Upper lobe of right lung (tissue), 1 donor: Measurements from ENCODE around the gene DOCK1. TPM values are rescaled to one million over a fixed set of nuclear protein-coding genes. Genes with fewer than 3 reads are reported as not detected.

Experiments
- ATAC-seq: fragments of 200-7000 bp; cut with Tn5 transposase; one replicate; pipeline ENCODE4 v1.9.1; 2020; ENCODE audit warnings: mild to moderate bottlenecking, moderate library complexity
- DNase-seq: peaks from one replicate; pipeline ENCODE4 v3.0.0-alpha.2; 2020
- H3K27ac ChIP-seq: fragments of 200-600 bp; one replicate; pipeline ENCODE4 v1.8.0; 2022
- H3K27me3 ChIP-seq: fragments of 200-600 bp; one replicate; pipeline ENCODE4 v1.8.0; 2022; ENCODE audit warnings: mild to moderate bottlenecking
- H3K36me3 ChIP-seq: fragments of 200-600 bp; one replicate; pipeline ENCODE4 v1.8.0; 2022
- H3K4me1 ChIP-seq: fragments of 200-600 bp; one replicate; pipeline ENCODE4 v1.8.0; 2022
- H3K4me3 ChIP-seq: fragments of 200-600 bp; one replicate; pipeline ENCODE4 v1.8.0; 2022; ENCODE audit warnings: mild to moderate bottlenecking
- H3K9me3 ChIP-seq: fragments of 200-600 bp; one replicate; pipeline ENCODE4 v1.8.0; 2022
- CTCF ChIP-seq: fragments of 200-600 bp; IDR thresholded peaks from one replicate; pipeline ENCODE4 v1.8.0; 2022; ENCODE audit warnings: antibody characterized with exemption
- intact Hi-C: fragments of 100-400 bp; cut with DNase I; formaldehyde crosslinking; loops from one replicate; pipeline ENCODE4 v1.11.0; 2022
- total RNA-seq: library from RNA; stranded (reverse); fragmentation: NEBNext Ultra II Directional; extraction: Animal tissue kit (Norgen Biotek cat#: 25700); gene quantifications from one replicate; pipeline ENCODE4 v1.2.1, GENCODE V29; 2021
- donor health status: DM: no; HTN: yes; CAD: no; lungs with severe emphysema.

The DOCK1 gene
- total RNA-seq, 1 donor from 2014 or later = 46.4 TPM

DNA sequence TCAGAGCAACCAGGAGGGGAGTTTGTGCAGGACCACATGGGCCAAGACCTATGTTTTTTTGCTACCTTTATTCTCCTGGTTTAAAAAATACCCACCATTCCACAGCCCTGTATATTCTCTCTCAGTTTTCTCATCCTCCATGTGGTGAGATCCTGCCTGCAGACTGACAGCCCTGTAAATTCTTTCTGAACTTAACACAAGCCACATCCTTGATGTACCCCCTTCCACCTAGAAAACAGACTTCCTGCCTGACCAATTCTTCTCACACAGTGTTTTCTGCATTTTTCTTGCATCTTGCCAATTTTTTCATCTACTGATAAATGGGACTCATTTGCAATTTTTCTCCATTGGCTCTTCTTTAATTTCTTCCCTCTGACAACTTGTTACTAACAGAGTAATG is 212.8 kb downstream of the DOCK1 start:
- H3K4me3 ChIP-seq = no peak overlapping the region
- H3K9me3 ChIP-seq = no peaks in the 10 kb centered on the region
- no peaks in the 10 kb centered on the region for H3K4me1 ChIP-seq
- no peak for ATAC-seq
- no peak for DNase-seq
- no peaks in the 10 kb centered on the region for H3K27me3 ChIP-seq
- peaks cover 2% of the 10 kb centered on the region for H3K36me3 ChIP-seq
- no peak overlapping the region for H3K27ac ChIP-seq
- intact Hi-C loops = no loop called here
- TF ChIP-seq CTCF = no peak

- no peak for ATAC-seq
- no peak overlapping the region for H3K27ac ChIP-seq
- no peak for TF ChIP-seq CTCF
- no peaks in the 10 kb centered on the region for H3K36me3 ChIP-seq
- no peaks in the 10 kb centered on the region for H3K9me3 ChIP-seq
- H3K4me1 ChIP-seq = no peaks in the 10 kb centered on the region
- DNase-seq = no peak
- H3K27me3 ChIP-seq = no peaks in the 10 kb centered on the region
- intact Hi-C loops = no loop called here
- H3K4me3 ChIP-seq = no peak overlapping the region
These were observed 214.7 kb downstream of the DOCK1 start for GRCh38 chr10:127119936-127120335.

GRCh38 chr10:127122831-127123230 is 217.6 kb downstream of the DOCK1 start:
- Histone ChIP-seq H3K27me3 (no peaks in the 10 kb centered on the region), H3K36me3 (peaks cover 9% of the 10 kb centered on the region), H3K9me3 (no peaks in the 10 kb centered on the region), H3K4me3 (no peak overlapping the region), H3K4me1 (no peaks in the 10 kb centered on the region), H3K27ac (no peak overlapping the region)
- DNase-seq = no peak
- intact Hi-C loops = no loop called here
- no peak for TF ChIP-seq CTCF
- no peak for ATAC-seq

DNA sequence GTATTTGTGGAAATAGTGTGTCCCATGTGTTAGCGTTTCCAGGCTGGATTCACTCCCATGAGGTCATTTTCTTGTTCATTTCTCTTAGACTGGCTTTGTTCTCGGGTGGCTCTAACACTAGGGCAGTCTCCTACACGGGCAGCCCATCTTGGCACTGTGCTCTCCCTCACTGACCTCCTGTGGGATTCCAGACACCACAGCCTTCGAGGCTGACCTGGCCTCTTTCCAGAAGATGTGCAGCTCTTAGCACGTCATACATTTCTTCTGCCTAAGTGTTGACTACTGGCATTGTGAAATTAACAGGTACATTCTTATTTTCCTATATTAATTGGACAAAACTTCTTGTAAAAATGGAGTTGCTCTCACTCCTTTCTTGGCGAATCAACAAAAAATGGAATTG is 218.4 kb downstream of the DOCK1 start:
- Histone ChIP-seq H3K4me1 (no peaks in the 10 kb centered on the region), H3K36me3 (peaks cover 11% of the 10 kb centered on the region), H3K27ac (no peak overlapping the region), H3K9me3 (no peaks in the 10 kb centered on the region), H3K4me3 (no peak overlapping the region), H3K27me3 (no peaks in the 10 kb centered on the region)
- TF ChIP-seq CTCF = no peak
- intact Hi-C loops = no loop called here
- ATAC-seq = no peak
- DNase-seq = no peak

DNA sequence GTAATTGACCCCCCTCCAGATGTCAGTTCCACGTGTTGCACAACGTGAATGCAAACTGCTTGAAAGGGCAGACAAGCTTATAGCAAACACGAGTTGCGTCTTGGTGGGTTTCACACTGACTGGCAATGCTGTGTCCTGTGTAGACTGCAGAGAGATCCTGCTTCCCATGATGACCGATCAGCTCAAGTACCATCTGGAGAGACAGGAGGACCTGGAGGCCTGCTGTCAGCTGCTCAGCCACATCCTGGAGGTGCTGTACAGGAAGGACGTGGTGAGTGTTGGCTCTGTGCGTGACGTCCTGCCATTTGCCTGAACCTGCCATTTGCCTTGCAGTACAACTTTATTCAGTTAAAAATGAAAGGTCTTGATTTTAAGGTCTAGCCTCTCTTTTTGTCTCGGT is 220.1 kb downstream of the DOCK1 start:
- no peaks in the 10 kb centered on the region for H3K4me1 ChIP-seq
- no peak for ATAC-seq
- H3K36me3 ChIP-seq = peaks cover 20% of the 10 kb centered on the region
- no peak for DNase-seq
- no peak overlapping the region for H3K27ac ChIP-seq
- no peak for TF ChIP-seq CTCF
- H3K9me3 ChIP-seq = no peaks in the 10 kb centered on the region
- intact Hi-C loops = no loop called here
- no peak overlapping the region for H3K4me3 ChIP-seq
- H3K27me3 ChIP-seq = no peaks in the 10 kb centered on the region

- H3K9me3 ChIP-seq = no peaks in the 10 kb centered on the region
- peaks cover 20% of the 10 kb centered on the region for H3K36me3 ChIP-seq
- H3K4me1 ChIP-seq = no peaks in the 10 kb centered on the region
- H3K27ac ChIP-seq = no peak overlapping the region
- no peak overlapping the region for H3K4me3 ChIP-seq
- intact Hi-C loops = no loop called here
- no peak for ATAC-seq
- TF ChIP-seq CTCF = no peak
- no peaks in the 10 kb centered on the region for H3K27me3 ChIP-seq
- DNase-seq = no peak
These were observed 222.6 kb downstream of the DOCK1 start for GRCh38 chr10:127127822-127128221.
